Peyer's patch (tissue), 4 donors: ENCODE results near the gene PPP2R1B.

Experiments
- CTCF ChIP-seq, 6 experiments: fragments of 450-650 bp in 4 of 6; fragments of 200-600 bp in 2 of 6; sonication (generic) in 1 of 6; IDR thresholded peaks; one replicate each; pipeline ENCODE4 v1.5.1; 2017 to 2019; ENCODE audit warnings: antibody characterized with exemption in 6 of 6, mild to moderate bottlenecking in 3 of 6, moderate library complexity in 1 of 6
- POLR2A ChIP-seq, 2 donors: fragments of 450-650 bp; IDR thresholded peaks; one replicate each; pipeline ENCODE4 v1.5.1; 2017; ENCODE audit warnings: antibody characterized with exemption in 2 of 2, mild to moderate bottlenecking in 2 of 2, moderate library complexity in 2 of 2

GRCh38 chr11:111762981-111763643, 3.1 kb downstream of the PPP2R1B start:
- TF ChIP-seq POLR2A (IDR thresholded peaks at IDR 0.05) = no peak
- no peak for TF ChIP-seq CTCF (IDR thresholded peaks at IDR 0.05)
